Stimulated activated effector memory CD8-positive, alpha-beta T cell treated with anti-CD3 and anti-CD28 coated beads, Interleukin-12 subunit alpha, Interleukin-12 subunit beta, amount 100 ng/mL, for 72 hours (primary cell): Measurements from ENCODE around the gene MMP19.
A peak's percentile ranks its signal among the peaks of the same experiment; 100 is the strongest.
"Not testable (repeated sequence)": the region's sequence is repeated elsewhere in the genome, so short reads cannot be mapped to it uniquely, and the experiment has no call there.

ENCODE experiments used
- ATAC-seq: fragments of 150-1000 bp; cut with Tn5 transposase; 2 replicates; pipeline ENCODE4 v1.10.0; 2021
- DNase-seq, 2 donors: peaks; one replicate each; pipeline ENCODE4 v3.0.0; 2021 to 2022; ENCODE audit warnings: low spot score in 2 of 2
- H3K27ac Mint-ChIP-seq: one replicate; pipeline ENCODE4 v1.8.0; 2022; ENCODE audit warnings: mild to moderate bottlenecking, mixed read lengths
- H3K36me3 Mint-ChIP-seq: one replicate; pipeline ENCODE4 v1.8.0; 2022; ENCODE audit warnings: mild to moderate bottlenecking, mixed read lengths
- H3K4me1 Mint-ChIP-seq: one replicate; pipeline ENCODE4 v1.8.0; 2022; ENCODE audit warnings: mixed read lengths
- H3K4me3 Mint-ChIP-seq: one replicate; pipeline ENCODE4 v1.8.0; 2022; ENCODE audit warnings: mild to moderate bottlenecking, mixed read lengths
- H3K9me3 Mint-ChIP-seq: one replicate; pipeline ENCODE4 v1.8.0; 2022; ENCODE audit warnings: mixed read lengths

Gene MMP19, protein sequence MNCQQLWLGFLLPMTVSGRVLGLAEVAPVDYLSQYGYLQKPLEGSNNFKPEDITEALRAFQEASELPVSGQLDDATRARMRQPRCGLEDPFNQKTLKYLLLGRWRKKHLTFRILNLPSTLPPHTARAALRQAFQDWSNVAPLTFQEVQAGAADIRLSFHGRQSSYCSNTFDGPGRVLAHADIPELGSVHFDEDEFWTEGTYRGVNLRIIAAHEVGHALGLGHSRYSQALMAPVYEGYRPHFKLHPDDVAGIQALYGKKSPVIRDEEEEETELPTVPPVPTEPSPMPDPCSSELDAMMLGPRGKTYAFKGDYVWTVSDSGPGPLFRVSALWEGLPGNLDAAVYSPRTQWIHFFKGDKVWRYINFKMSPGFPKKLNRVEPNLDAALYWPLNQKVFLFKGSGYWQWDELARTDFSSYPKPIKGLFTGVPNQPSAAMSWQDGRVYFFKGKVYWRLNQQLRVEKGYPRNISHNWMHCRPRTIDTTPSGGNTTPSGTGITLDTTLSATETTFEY

DNA sequence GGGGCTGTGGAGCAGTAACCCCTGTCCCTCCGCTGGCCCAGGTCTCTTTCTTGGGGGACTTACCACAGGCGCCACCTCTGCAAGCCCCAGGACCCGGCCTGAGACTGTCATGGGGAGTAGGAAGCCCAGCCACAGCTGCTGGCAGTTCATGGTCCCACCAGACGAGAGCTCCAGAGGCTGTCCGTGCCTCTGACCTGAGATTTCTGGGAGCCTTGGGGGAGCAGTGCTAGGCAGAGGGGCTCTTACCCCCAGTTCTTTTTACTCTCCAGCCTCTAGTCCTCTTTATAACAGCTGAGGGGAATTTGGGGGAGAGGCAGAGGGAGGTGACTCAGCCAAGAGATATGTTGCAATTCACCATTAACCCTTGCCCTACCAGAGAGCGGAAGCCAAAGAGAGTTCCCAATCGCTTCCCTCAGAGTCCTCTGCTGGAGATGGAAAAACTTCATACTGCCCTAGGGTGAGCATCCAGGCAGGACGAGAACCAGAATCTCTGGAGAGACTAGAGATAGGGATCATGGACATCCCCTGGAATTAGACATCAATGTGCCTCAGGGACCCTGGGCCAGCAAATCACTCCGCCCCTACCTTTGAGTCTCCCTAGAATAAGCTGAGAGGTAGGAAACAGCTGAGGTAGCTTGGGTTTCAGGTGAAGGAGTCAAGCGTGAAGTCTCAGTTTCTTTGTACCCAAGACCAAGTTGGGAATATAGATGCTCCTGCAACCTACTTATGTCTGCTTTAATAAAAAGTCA lies at the start of gene MMP19:
Gene MMP19 (minus strand): TSS at position 256 of the 749 bp plus-strand sequence. CDS start 106 bp downstream, at position 150.
- no peak within 1 kb of the TSS for H3K4me3 Mint-ChIP-seq
- H3K27ac Mint-ChIP-seq: peak within 1 kb of the TSS; percentile 63

GRCh38 chr12:55891310-55891709 lies 48.6 kb upstream of the MMP19 start:
- Mint-ChIP-seq H3K36me3 (no peaks in the 10 kb centered on the region), H3K9me3 (no peaks in the 10 kb centered on the region), H3K27ac (no peak overlapping the region), H3K4me1 (no peaks in the 10 kb centered on the region), H3K4me3 (no peak overlapping the region)
- no peak for DNase-seq
- no peak for ATAC-seq

More for the DNA sequence above, at the start of gene MMP19:
- no peak for ATAC-seq
- H3K36me3 Mint-ChIP-seq: peaks cover 6% of the 10 kb centered on the region
- H3K9me3 Mint-ChIP-seq: no peaks in the 10 kb centered on the region
- no peak for DNase-seq
- H3K4me1 Mint-ChIP-seq: peaks cover 11% of the 10 kb centered on the region

DNA sequence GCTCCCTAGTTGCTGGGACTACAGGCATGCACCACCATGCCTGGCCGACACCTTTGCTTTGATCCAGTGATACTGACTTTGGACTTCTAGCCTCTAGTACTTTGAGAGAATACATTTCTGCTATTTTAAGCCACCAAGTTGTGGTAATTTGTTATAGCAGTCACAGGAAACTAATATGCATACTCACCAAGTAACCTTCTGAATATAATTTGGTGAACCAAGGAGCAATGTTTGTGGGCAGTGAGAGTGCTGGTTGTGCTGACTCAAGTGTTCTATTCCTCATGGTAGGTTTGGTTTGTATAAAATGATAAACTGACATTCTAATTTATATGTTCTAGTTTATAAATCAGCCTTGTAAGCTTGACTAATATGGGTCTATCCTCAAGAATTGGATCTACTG lies 42.4 kb upstream of the MMP19 start:
- H3K9me3 Mint-ChIP-seq: no peaks in the 10 kb centered on the region
- no peak overlapping the region for H3K4me3 Mint-ChIP-seq
- ATAC-seq (peak; percentile 81), DNase-seq (no peak)
- H3K27ac Mint-ChIP-seq: no peak overlapping the region
- H3K36me3 Mint-ChIP-seq: no peaks in the 10 kb centered on the region
- peaks cover 5% of the 10 kb centered on the region for H3K4me1 Mint-ChIP-seq

- no peak overlapping the region for H3K4me3 Mint-ChIP-seq
- no peak overlapping the region for H3K27ac Mint-ChIP-seq
- DNase-seq (no peak), ATAC-seq (no peak)
- H3K36me3 Mint-ChIP-seq: peaks cover 7% of the 10 kb centered on the region
- H3K9me3 Mint-ChIP-seq: peaks cover 9% of the 10 kb centered on the region
- no peaks in the 10 kb centered on the region for H3K4me1 Mint-ChIP-seq
These were observed 35.1 kb upstream of the MMP19 start for GRCh38 chr12:55877824-55878223.

DNA sequence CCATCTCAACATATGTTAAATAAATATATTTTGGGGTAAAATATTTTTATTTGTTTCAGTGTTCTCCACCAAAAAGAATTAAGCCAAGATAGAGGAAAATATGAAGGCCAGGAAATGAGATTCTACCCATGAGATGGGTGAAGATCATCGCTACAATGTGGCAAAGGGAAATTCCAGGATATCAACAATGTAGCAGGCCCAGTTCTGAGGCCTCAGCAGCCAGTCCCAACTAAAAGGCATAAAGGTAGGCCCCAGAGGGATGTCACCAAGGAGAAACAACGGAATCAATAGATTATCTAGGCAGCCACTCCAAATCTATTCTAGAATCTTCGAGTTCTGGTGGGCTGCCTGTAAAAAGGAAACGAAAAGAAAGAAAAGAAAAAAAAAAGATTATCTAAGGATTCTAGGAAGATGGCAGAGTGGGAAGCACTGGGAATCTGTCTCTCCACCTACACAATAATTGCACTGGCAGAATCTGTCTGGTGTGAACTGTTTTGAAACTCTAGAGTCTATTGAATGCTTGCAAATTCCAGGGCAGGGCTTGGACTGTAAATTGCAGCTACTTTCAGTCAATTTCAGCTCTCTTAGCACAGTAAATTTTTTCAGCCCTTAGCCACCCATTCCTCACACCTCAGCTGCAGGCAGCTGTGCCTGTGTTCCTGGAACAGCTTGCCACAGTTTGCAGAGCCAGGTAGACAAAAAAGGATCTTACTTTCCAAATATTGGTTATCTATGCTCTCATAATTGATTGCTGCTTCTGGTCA lies 33.1 kb upstream of the MMP19 start:
- Mint-ChIP-seq H3K27ac (no peak overlapping the region), H3K36me3 (peaks cover 7% of the 10 kb centered on the region), H3K9me3 (peaks cover 9% of the 10 kb centered on the region), H3K4me1 (no peaks in the 10 kb centered on the region), H3K4me3 (no peak overlapping the region)
- no peak for DNase-seq
- no peak for ATAC-seq

GRCh38 chr12:55874443-55874842 lies 31.7 kb upstream of the MMP19 start:
- no peak overlapping the region for H3K27ac Mint-ChIP-seq
- H3K4me3 Mint-ChIP-seq: no peak overlapping the region
- peaks cover 9% of the 10 kb centered on the region for H3K9me3 Mint-ChIP-seq
- H3K4me1 Mint-ChIP-seq: no peaks in the 10 kb centered on the region
- DNase-seq (no peak), ATAC-seq (no peak)
- peaks cover 7% of the 10 kb centered on the region for H3K36me3 Mint-ChIP-seq

GRCh38 chr12:55866454-55867004 lies 23.8 kb upstream of the MMP19 start:
- not testable (repeated sequence) for H3K4me3 Mint-ChIP-seq

DNA sequence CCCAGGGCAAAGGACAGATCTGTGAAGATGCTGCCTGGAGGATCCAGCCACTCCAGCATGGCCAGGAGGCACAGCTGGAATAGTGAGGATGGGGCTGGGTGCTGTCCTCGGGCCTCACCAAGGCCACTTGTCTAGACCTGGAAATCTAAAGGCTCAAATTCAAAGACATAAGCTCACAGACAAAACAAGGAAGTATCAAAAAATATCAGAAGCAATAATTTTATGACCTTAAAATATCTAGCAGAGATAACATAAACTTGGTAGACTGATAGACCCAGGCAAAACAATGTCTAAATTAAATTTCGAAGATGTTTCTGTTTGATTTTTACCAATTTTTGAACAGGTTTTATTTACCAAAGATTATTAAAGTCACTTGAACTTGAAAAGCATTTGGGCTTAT lies 22.6 kb upstream of the MMP19 start:
- ATAC-seq (no peak), DNase-seq (no peak)
- Mint-ChIP-seq H3K4me1 (no peaks in the 10 kb centered on the region), H3K4me3 (no peak overlapping the region), H3K27ac (no peak overlapping the region), H3K9me3 (peaks cover 4% of the 10 kb centered on the region), H3K36me3 (no peaks in the 10 kb centered on the region)

More at GRCh38 chr12:55866454-55867004, 23.8 kb upstream of the MMP19 start:
- not testable (repeated sequence) for H3K27ac Mint-ChIP-seq, ATAC-seq, H3K9me3 Mint-ChIP-seq, H3K36me3 Mint-ChIP-seq, DNase-seq, H3K4me1 Mint-ChIP-seq

DNA sequence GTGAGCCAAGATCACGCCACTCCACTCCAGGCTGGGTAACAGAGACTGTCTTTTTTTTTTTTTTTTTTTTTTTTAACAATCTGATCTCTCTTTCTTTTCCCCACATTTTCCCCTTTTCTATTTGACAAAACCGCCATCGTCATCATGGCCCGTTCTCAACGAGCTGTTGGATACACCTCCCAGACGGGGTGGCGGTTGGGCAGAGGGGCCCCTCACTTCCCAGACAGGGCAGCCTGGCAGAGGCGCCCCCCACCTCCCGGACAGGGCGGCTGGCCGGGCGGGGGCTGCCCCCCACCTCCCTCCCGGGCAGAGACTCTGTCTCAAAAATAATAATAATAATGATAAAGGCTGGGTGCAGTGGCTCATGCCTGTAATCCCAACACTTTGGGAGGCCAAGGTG lies 20.2 kb upstream of the MMP19 start:
- not testable (repeated sequence) for H3K4me1 Mint-ChIP-seq, H3K9me3 Mint-ChIP-seq, DNase-seq, H3K27ac Mint-ChIP-seq, H3K36me3 Mint-ChIP-seq, ATAC-seq, H3K4me3 Mint-ChIP-seq

GRCh38 chr12:55862286-55862685 lies 19.6 kb upstream of the MMP19 start:
- no peak for DNase-seq
- no peaks in the 10 kb centered on the region for H3K36me3 Mint-ChIP-seq
- H3K27ac Mint-ChIP-seq: no peak overlapping the region
- ATAC-seq: no peak
- H3K9me3 Mint-ChIP-seq: peaks cover 4% of the 10 kb centered on the region
- H3K4me3 Mint-ChIP-seq: no peak overlapping the region
- no peaks in the 10 kb centered on the region for H3K4me1 Mint-ChIP-seq

DNA sequence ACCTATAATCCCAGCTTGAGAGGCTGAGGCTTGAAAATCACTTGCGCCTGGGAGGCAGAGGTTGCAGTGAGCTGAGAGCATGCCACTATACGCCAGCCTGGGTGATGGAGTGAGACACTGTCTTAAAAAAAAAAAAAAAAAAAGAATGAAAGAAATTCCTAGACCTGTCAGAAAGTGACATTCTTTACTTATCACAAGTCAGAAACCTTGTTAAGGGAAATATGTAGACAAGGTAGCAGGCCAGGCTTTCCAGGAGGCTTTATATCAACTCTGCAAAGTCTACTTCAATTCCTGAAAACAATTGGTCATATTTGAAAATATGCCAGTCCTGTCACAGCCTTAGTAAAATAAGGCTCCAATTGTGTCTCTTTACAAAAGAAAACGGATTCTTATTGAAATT lies 19.1 kb upstream of the MMP19 start:
- no peak overlapping the region for H3K27ac Mint-ChIP-seq
- no peak overlapping the region for H3K4me3 Mint-ChIP-seq
- peaks cover 4% of the 10 kb centered on the region for H3K9me3 Mint-ChIP-seq
- no peak for ATAC-seq
- no peaks in the 10 kb centered on the region for H3K4me1 Mint-ChIP-seq
- DNase-seq: no peak
- no peaks in the 10 kb centered on the region for H3K36me3 Mint-ChIP-seq

GRCh38 chr12:55861396-55861795 lies 18.7 kb upstream of the MMP19 start:
- Mint-ChIP-seq H3K36me3 (no peaks in the 10 kb centered on the region), H3K4me3 (no peak overlapping the region), H3K27ac (no peak overlapping the region), H3K9me3 (peaks cover 4% of the 10 kb centered on the region), H3K4me1 (no peaks in the 10 kb centered on the region)
- ATAC-seq: no peak
- DNase-seq: no peak

GRCh38 chr12:55852740-55853139 lies 10.0 kb upstream of the MMP19 start:
- ATAC-seq (no peak), DNase-seq (no peak)
- H3K36me3 Mint-ChIP-seq: peaks cover 1% of the 10 kb centered on the region
- no peak overlapping the region for H3K27ac Mint-ChIP-seq
- peaks cover 2% of the 10 kb centered on the region for H3K4me1 Mint-ChIP-seq
- H3K9me3 Mint-ChIP-seq: no peaks in the 10 kb centered on the region
- no peak overlapping the region for H3K4me3 Mint-ChIP-seq

DNA sequence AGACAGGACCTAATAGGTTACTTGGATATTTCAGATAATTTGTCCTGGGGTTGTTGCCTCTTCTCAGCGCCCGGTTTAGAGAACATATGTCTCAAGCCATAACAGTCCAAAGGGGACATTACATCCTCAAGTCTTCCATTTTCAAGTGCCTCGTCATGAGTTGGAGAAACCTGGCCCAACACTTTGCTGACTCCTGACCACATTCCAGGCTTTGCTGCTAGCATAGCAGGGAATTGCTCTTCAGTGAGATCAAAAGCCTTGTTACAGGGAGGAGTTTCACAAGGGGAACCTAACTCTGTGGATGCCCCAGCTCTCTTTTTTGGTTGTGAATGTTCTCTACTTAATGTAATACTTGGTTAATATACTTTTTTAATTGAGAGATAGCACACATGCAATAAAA lies 8.2 kb upstream of the MMP19 start:
- Mint-ChIP-seq H3K9me3 (no peaks in the 10 kb centered on the region), H3K36me3 (peaks cover 6% of the 10 kb centered on the region), H3K4me1 (peaks cover 12% of the 10 kb centered on the region), H3K4me3 (no peak overlapping the region), H3K27ac (no peak overlapping the region)
- ATAC-seq (no peak), DNase-seq (no peak)

- no peak overlapping the region for H3K4me3 Mint-ChIP-seq
- no peaks in the 10 kb centered on the region for H3K9me3 Mint-ChIP-seq
- peaks cover 12% of the 10 kb centered on the region for H3K4me1 Mint-ChIP-seq
- H3K27ac Mint-ChIP-seq: no peak overlapping the region
- peaks cover 6% of the 10 kb centered on the region for H3K36me3 Mint-ChIP-seq
- DNase-seq (no peak), ATAC-seq (no peak)
These were observed 7.7 kb upstream of the MMP19 start for GRCh38 chr12:55850401-55850800.
